A673 (cell line): ENCODE measurements around the gene ANKS1B.

Source experiments
- EZH2 ChIP-seq: fragments of 200-600 bp; sonication (generic); IDR thresholded peaks from 2 replicates; pipeline ENCODE4 v1.6.1; 2017; ENCODE audit warnings: borderline replicate concordance, low read depth, mild to moderate bottlenecking, mixed read lengths, antibody characterized with exemption, low read length; ENCODE audit not compliant: poor library complexity, severe bottlenecking
- TF ChIP-seq, protein P1 (sequence below): fragments of 300-800, 200-600 bp; sonication (generic); conservative IDR thresholded peaks from 2 replicates; pipeline ENCODE4 v1.5.1; 2017; ENCODE audit warnings: low read depth, mild to moderate bottlenecking, antibody characterized with exemption, low read length, moderate library complexity, mixed read lengths

- TF ChIP-seq, protein P1, sequence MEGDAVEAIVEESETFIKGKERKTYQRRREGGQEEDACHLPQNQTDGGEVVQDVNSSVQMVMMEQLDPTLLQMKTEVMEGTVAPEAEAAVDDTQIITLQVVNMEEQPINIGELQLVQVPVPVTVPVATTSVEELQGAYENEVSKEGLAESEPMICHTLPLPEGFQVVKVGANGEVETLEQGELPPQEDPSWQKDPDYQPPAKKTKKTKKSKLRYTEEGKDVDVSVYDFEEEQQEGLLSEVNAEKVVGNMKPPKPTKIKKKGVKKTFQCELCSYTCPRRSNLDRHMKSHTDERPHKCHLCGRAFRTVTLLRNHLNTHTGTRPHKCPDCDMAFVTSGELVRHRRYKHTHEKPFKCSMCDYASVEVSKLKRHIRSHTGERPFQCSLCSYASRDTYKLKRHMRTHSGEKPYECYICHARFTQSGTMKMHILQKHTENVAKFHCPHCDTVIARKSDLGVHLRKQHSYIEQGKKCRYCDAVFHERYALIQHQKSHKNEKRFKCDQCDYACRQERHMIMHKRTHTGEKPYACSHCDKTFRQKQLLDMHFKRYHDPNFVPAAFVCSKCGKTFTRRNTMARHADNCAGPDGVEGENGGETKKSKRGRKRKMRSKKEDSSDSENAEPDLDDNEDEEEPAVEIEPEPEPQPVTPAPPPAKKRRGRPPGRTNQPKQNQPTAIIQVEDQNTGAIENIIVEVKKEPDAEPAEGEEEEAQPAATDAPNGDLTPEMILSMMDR = no peak
- TF ChIP-seq EZH2 = no peak
Measured at GRCh38 chr12:99151744-99152143, 833.0 kb downstream of the ANKS1B start.
